ENCODE data around the gene CSPG4.

DNA sequence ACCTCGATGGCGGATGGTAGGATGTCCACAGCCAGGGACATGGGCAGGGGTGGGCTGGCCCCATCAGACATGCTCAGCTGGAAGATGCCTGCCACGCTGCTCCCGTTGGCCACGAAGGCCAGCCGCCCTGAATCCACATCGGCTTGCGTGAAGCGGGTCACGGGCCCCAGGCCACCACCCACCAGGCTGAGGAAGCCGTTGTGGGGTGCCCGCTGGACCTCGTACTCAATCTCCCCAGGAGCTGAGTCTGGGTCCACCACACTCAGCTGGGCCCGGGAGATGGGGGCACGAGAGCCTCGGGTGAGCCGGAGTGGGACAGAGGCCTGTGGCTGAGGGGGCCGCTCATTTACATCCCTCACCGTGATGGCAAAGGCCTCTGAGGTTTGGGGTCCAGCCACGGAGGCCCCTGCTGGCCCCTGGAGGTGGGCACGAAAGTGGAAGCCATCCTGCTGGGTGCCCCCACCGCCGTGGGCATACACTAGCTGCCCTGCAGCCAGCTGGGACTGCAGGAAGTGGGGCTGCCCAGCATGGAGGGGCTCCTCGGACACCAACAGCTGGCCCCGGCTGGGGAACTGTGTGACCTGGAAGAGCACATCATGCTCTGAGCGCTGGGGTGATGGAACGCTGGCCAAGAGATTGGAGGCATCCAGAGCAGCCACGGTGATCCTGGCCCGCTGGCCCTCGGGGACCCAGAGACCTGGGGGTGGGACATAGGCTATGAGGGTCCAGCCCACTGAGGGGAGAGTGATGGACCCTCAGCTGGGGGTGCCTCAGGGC lies 35.8 kb downstream of the CSPG4 start:
- TF ChIP-seq, protein P1, sequence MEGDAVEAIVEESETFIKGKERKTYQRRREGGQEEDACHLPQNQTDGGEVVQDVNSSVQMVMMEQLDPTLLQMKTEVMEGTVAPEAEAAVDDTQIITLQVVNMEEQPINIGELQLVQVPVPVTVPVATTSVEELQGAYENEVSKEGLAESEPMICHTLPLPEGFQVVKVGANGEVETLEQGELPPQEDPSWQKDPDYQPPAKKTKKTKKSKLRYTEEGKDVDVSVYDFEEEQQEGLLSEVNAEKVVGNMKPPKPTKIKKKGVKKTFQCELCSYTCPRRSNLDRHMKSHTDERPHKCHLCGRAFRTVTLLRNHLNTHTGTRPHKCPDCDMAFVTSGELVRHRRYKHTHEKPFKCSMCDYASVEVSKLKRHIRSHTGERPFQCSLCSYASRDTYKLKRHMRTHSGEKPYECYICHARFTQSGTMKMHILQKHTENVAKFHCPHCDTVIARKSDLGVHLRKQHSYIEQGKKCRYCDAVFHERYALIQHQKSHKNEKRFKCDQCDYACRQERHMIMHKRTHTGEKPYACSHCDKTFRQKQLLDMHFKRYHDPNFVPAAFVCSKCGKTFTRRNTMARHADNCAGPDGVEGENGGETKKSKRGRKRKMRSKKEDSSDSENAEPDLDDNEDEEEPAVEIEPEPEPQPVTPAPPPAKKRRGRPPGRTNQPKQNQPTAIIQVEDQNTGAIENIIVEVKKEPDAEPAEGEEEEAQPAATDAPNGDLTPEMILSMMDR (IDR thresholded peaks at IDR 0.05; ENCODE audit: insufficient read depth, low read length), result no peak
- TF ChIP-seq, protein P2, sequence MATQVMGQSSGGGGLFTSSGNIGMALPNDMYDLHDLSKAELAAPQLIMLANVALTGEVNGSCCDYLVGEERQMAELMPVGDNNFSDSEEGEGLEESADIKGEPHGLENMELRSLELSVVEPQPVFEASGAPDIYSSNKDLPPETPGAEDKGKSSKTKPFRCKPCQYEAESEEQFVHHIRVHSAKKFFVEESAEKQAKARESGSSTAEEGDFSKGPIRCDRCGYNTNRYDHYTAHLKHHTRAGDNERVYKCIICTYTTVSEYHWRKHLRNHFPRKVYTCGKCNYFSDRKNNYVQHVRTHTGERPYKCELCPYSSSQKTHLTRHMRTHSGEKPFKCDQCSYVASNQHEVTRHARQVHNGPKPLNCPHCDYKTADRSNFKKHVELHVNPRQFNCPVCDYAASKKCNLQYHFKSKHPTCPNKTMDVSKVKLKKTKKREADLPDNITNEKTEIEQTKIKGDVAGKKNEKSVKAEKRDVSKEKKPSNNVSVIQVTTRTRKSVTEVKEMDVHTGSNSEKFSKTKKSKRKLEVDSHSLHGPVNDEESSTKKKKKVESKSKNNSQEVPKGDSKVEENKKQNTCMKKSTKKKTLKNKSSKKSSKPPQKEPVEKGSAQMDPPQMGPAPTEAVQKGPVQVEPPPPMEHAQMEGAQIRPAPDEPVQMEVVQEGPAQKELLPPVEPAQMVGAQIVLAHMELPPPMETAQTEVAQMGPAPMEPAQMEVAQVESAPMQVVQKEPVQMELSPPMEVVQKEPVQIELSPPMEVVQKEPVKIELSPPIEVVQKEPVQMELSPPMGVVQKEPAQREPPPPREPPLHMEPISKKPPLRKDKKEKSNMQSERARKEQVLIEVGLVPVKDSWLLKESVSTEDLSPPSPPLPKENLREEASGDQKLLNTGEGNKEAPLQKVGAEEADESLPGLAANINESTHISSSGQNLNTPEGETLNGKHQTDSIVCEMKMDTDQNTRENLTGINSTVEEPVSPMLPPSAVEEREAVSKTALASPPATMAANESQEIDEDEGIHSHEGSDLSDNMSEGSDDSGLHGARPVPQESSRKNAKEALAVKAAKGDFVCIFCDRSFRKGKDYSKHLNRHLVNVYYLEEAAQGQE (IDR thresholded peaks at IDR 0.05; ENCODE audit: insufficient replicate concordance, low read depth), result no peak
- TF ChIP-seq POLR2AphosphoS5 (IDR thresholded peaks at IDR 0.05; ENCODE audit: low read depth), result no peak
- no peak for TF ChIP-seq SPI1 (IDR thresholded peaks at IDR 0.05; ENCODE audit: borderline replicate concordance, low read depth)
